ENCODE data around the gene TLCD3A. TPM values are rescaled to one million over a fixed set of nuclear protein-coding genes. Genes with fewer than 3 reads are reported as not detected.
A peak's percentile ranks its signal among the peaks of the same experiment; 100 is the strongest.
"Not testable (repeated sequence)": the region's sequence is repeated elsewhere in the genome, so short reads cannot be mapped to it uniquely, and the experiment has no call there.

The TLCD3A gene
- total RNA-seq, 1 experiment from 2014 or later: 13.9 TPM

DNA sequence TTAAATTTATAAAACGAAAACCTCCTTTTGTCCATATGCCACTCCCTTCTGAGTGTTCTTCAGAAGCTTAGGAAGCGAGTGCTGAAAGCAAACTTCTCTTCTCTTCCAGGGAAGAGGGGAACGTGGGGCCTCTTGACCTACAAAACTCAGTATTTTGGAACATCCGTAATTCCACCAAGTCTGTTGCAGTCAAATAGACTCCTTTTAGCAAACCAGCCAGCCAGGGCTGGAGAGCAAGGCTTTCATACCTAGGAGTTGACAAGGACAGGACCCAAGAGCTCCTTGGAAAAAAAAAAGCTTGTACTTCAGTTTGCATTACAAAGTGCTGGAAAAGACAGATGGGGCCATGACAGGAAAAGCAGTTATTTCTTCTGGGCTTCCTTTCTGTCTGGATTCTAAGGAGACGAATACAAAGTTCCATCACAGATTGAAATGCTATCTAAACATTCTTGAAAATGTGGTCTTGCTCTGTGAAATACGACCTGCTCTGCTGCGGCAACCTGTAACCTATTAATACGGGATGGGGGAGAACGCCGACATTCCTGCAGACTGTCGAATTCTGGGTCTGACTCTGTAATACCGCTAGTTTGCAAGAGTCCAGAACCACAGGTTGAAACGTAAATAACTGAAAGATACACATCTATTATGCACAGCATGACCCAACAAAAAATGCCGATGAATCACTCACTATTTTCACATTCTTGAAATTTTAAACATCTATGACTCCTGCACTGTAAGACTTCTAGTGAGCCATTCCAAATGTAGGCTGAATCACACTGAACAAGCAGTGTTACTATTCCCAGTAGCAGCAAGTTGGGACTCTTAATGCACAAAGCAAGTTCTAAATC, 38.4 kb upstream of the TLCD3A start:
- no peak overlapping the region for H2AFZ ChIP-seq (ENCODE audit: low read length)
- POLR2A ChIA-PET (ENCODE audit: unreplicated experiment): no interaction called here
- H3K4me1 ChIP-seq (ENCODE audit: insufficient read depth, low read length): peaks cover 49% of the 10 kb centered on the region
- TF ChIP-seq, protein P1, sequence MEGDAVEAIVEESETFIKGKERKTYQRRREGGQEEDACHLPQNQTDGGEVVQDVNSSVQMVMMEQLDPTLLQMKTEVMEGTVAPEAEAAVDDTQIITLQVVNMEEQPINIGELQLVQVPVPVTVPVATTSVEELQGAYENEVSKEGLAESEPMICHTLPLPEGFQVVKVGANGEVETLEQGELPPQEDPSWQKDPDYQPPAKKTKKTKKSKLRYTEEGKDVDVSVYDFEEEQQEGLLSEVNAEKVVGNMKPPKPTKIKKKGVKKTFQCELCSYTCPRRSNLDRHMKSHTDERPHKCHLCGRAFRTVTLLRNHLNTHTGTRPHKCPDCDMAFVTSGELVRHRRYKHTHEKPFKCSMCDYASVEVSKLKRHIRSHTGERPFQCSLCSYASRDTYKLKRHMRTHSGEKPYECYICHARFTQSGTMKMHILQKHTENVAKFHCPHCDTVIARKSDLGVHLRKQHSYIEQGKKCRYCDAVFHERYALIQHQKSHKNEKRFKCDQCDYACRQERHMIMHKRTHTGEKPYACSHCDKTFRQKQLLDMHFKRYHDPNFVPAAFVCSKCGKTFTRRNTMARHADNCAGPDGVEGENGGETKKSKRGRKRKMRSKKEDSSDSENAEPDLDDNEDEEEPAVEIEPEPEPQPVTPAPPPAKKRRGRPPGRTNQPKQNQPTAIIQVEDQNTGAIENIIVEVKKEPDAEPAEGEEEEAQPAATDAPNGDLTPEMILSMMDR (conservative IDR thresholded peaks at IDR 0.05; ENCODE audit: low read depth, low read length): no peak
- no peak for TF ChIP-seq EZH2phosphoT487 (IDR thresholded peaks at IDR 0.05; ENCODE audit: borderline replicate concordance, low read length)
- no peak for TF ChIP-seq EZH2 (IDR thresholded peaks at IDR 0.05; ENCODE audit: low read length, unreplicated experiment)
- H3K4me3 ChIP-seq (ENCODE audit: low read length): peak overlapping the region; percentile 57
- no peaks in the 10 kb centered on the region for H3K9me3 ChIP-seq (ENCODE audit: low read length)
- peaks cover 4% of the 10 kb centered on the region for H3F3A ChIP-seq (ENCODE audit: low read length, unreplicated experiment)
- CTCF ChIA-PET: no interaction called here
- peak overlapping the region; percentile 87 for H3K27ac ChIP-seq (ENCODE audit: low read length)
- H3K4me2 ChIP-seq (ENCODE audit: low read length): peak overlapping the region; percentile 90
- peaks cover 17% of the 10 kb centered on the region for H3K79me2 ChIP-seq (ENCODE audit: low read length)
- intact Hi-C loops (cut with micrococcal nuclease): no loop called here
- H3K9me2 ChIP-seq (replicated peaks; ENCODE audit: low read length): no peaks in the 10 kb centered on the region
- BruUV-seq (replicated peaks): TSS peak; percentile 54
- peaks cover 32% of the 10 kb centered on the region for H3K36me3 ChIP-seq (ENCODE audit: low read depth, low read length)
- DNase-seq (peak; percentile 95), ATAC-seq (peak; percentile 94)
- H3K9ac ChIP-seq (ENCODE audit: low read length): peak overlapping the region; percentile 25; the same call in 1 of the 2 replicates
- H4K20me1 ChIP-seq (ENCODE audit: low read length): no peaks in the 10 kb centered on the region
- H3K27me3 ChIP-seq (ENCODE audit: low read length): no peaks in the 10 kb centered on the region

DNA sequence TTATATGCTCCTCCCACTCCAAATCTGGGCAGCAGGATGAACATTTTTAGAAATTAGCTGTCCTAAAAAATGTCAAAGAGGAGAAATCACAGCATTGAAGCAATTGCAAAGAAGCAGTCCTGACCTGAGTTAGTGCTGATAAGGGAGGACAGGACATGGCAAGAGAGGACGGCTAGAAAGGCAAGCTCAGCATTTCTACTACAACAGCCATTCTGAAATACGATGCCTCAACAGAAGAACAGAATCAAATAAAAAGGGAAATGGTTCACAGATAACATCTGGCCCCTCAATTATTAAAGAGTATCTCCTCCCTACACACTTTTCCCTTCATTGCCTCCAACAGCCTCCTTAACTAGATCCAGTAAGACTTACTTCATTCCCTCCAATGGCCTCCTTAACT, 36.0 kb upstream of the TLCD3A start:
- no peak for ATAC-seq
- POLR2A ChIA-PET (ENCODE audit: unreplicated experiment): no interaction called here
- H3F3A ChIP-seq (ENCODE audit: low read length, unreplicated experiment): peaks cover 4% of the 10 kb centered on the region
- intact Hi-C loops (cut with micrococcal nuclease): no loop called here
- TF ChIP-seq EZH2 (IDR thresholded peaks at IDR 0.05; ENCODE audit: low read length, unreplicated experiment) (no peak), EZH2phosphoT487 (IDR thresholded peaks at IDR 0.05; ENCODE audit: borderline replicate concordance, low read length) (no peak)
- TF ChIP-seq, protein P1 (conservative IDR thresholded peaks at IDR 0.05; ENCODE audit: low read depth, low read length): no peak
- no peaks in the 10 kb centered on the region for H4K20me1 ChIP-seq (ENCODE audit: low read length)
- H3K36me3 ChIP-seq (ENCODE audit: low read depth, low read length): peaks cover 22% of the 10 kb centered on the region
- no peak overlapping the region for H3K9ac ChIP-seq (ENCODE audit: low read length)
- H3K27me3 ChIP-seq (ENCODE audit: low read length): no peaks in the 10 kb centered on the region
- H2AFZ ChIP-seq (ENCODE audit: low read length): no peak overlapping the region
- peaks cover 48% of the 10 kb centered on the region for H3K4me1 ChIP-seq (ENCODE audit: insufficient read depth, low read length)
- no peaks in the 10 kb centered on the region for H3K9me3 ChIP-seq (ENCODE audit: low read length)
- H3K4me2 ChIP-seq (ENCODE audit: low read length): no peak overlapping the region
- H3K79me2 ChIP-seq (ENCODE audit: low read length): peaks cover 13% of the 10 kb centered on the region; the same call in 1 of the 2 replicates
- no peak for DNase-seq
- no TSS peak for BruUV-seq (replicated peaks)
- no peak overlapping the region for H3K4me3 ChIP-seq (ENCODE audit: low read length)
- no peaks in the 10 kb centered on the region for H3K9me2 ChIP-seq (replicated peaks; ENCODE audit: low read length)
- H3K27ac ChIP-seq (ENCODE audit: low read length): no peak overlapping the region
- CTCF ChIA-PET: no interaction called here

DNA sequence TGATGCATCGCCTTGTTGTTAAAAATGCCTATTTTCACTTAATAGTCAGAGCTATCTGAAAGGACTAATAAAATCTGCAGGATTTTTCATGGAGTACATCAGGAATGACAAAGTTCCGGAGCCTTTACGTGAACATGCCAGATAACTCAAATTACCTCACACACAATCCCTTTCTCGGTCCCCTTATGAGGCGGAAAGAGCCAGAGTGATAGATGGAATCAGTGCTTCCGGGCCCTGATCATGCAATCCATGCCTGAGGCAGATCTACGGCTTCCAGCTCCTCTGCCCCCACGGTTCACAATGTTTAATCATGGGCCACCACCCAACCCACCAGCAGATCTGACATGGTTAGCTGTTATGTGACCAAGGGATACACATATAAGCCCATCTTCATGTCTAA, 34.7 kb upstream of the TLCD3A start:
- ATAC-seq (no peak), DNase-seq (no peak)
- POLR2A ChIA-PET (ENCODE audit: unreplicated experiment): no interaction called here
- Histone ChIP-seq H3K9me3 (ENCODE audit: low read length) (no peaks in the 10 kb centered on the region), H3K4me1 (ENCODE audit: insufficient read depth, low read length) (peaks cover 35% of the 10 kb centered on the region), H3K9ac (ENCODE audit: low read length) (no peak overlapping the region), H3K4me3 (ENCODE audit: low read length) (no peak overlapping the region), H2AFZ (ENCODE audit: low read length) (no peak overlapping the region), H3K36me3 (ENCODE audit: low read depth, low read length) (peaks cover 22% of the 10 kb centered on the region), H3K27ac (ENCODE audit: low read length) (no peak overlapping the region), H3K9me2 (replicated peaks; ENCODE audit: low read length) (no peaks in the 10 kb centered on the region), H3K27me3 (ENCODE audit: low read length) (no peaks in the 10 kb centered on the region), H3K4me2 (ENCODE audit: low read length) (no peak overlapping the region), H3K79me2 (ENCODE audit: low read length) (peaks cover 13% of the 10 kb centered on the region; the same call in 1 of the 2 replicates), H3F3A (ENCODE audit: low read length, unreplicated experiment) (peaks cover 4% of the 10 kb centered on the region), H4K20me1 (ENCODE audit: low read length) (no peaks in the 10 kb centered on the region)
- no TSS peak for BruUV-seq (replicated peaks)
- CTCF ChIA-PET: no interaction called here
- intact Hi-C loops (cut with micrococcal nuclease): no loop called here
- TF ChIP-seq, protein P1 (conservative IDR thresholded peaks at IDR 0.05; ENCODE audit: low read depth, low read length): no peak
- TF ChIP-seq EZH2 (IDR thresholded peaks at IDR 0.05; ENCODE audit: low read length, unreplicated experiment) (no peak), EZH2phosphoT487 (IDR thresholded peaks at IDR 0.05; ENCODE audit: borderline replicate concordance, low read length) (no peak)

DNA sequence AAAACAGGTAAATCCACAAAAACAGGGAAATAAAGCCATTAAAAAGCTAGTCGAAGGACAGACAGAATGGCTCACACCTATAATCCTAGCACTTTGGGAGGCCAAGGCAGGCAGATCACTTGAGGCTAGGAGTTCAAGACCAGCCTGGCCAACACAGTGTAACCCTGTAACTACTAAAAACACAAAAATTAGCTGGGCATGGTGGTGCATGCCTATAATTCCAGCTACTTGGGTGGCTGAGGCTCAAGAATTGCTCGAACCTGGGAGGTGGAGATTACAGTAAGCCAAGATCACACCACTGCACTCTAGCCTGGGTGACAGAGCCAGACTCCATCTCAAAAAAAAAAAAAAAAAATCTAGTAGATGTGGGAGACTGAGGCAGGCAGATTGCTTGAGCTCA, 34.3 kb upstream of the TLCD3A start:
- ATAC-seq; H3K9ac ChIP-seq (ENCODE audit: low read length); H3K27me3 ChIP-seq (ENCODE audit: low read length); H4K20me1 ChIP-seq (ENCODE audit: low read length); H3K9me3 ChIP-seq (ENCODE audit: low read length); H3K27ac ChIP-seq (ENCODE audit: low read length); CTCF ChIA-PET; H3K4me2 ChIP-seq (ENCODE audit: low read length); H2AFZ ChIP-seq (ENCODE audit: low read length); H3F3A ChIP-seq (ENCODE audit: low read length, unreplicated experiment); DNase-seq; BruUV-seq (replicated peaks); H3K9me2 ChIP-seq (replicated peaks; ENCODE audit: low read length); POLR2A ChIA-PET (ENCODE audit: unreplicated experiment); intact Hi-C loops (cut with micrococcal nuclease); H3K4me3 ChIP-seq (ENCODE audit: low read length): not testable (repeated sequence)
- peaks cover 31% of the 10 kb centered on the region for H3K4me1 ChIP-seq (ENCODE audit: insufficient read depth, low read length)
- H3K36me3 ChIP-seq (ENCODE audit: low read depth, low read length): peaks cover 22% of the 10 kb centered on the region
- peaks cover 13% of the 10 kb centered on the region; the same call in 1 of the 2 replicates for H3K79me2 ChIP-seq (ENCODE audit: low read length)
